G401.6 (cell line): ENCODE data around the gene PDHA2.
"Not testable (repeated sequence)": the region's sequence is repeated elsewhere in the genome, so short reads cannot be mapped to it uniquely, and the experiment has no call there.

Experiments
- FAIRE-seq: peaks from 2 replicates; lab custom pipeline; 2012; peaks lifted over from hg19 to GRCh38; lab: Jason Lieb, UNC

PDHA2 gene

GRCh38 chr4:95839891-95840290, at the start of gene PDHA2:
TSS of gene PDHA2 (plus strand) at chr4:95840093. CDS start at chr4:95840151, 58 bp downstream.
- FAIRE-seq: no peak

DNA sequence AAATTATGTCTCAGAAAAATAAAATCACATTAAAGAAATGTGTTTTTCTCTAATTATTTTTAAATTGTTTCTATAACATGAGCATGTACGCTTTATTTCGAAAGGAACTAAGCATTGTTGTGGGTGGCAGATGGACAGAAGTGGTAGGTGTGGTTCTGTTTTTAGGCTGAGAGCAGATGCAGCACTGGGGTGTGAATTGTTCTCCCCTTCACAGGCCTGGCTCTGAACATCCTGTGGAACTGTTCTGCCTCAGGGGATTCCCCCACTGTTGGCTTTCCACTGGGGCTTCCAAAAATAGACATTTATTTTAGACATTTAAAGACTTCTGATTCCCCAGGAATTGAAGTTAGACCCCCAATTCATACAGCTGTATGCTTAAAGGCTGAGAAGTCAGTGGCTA, 41.9 kb upstream of the PDHA2 start:
- no peak for FAIRE-seq

- no peak for FAIRE-seq
Observed at GRCh38 chr4:95798727-95799126, 41.2 kb upstream of the PDHA2 start.

DNA sequence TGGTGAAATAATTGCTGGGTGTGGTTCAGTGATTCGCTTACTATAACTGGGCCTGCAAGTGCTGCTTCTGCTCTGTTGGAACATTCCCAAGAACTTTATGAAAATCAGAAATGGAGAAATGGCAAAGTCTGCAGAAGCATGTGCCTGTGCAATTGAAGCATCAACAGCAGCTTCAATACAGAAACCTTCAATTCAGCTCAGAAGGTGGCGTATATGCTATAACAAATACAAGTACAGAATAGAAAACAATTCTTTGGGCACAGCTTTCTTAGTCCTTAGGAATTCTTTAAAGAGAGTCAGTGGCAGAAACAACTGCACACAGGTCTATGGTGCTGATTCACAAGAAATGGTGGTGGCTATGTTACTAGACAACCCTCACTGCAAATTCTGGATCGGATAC, 18.0 kb upstream of the PDHA2 start:
- no peak for FAIRE-seq

DNA sequence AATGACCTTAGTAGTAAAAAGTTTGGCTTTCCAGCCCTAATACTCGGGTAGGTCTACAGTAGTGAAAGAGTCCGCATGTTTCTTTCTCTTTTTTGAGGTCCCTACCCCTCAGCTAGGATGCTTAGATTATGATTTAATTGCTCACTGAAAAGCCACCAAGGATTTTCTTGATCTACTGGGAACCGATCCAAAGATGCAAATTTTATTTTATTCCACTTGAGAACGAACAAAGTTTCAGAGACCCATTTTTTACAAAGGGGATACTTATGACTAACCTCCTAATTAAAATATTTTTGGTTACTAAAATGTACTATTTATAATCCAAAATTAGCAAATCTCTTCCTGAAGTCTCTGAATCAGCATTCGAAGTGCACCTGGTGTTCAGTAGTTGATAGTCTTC, 14.3 kb upstream of the PDHA2 start:
- FAIRE-seq: no peak

GRCh38 chr4:95830651-95831050, 9.2 kb upstream of the PDHA2 start:
- no peak for FAIRE-seq

- FAIRE-seq: no peak
Observed at GRCh38 chr4:95831166-95831565, 8.7 kb upstream of the PDHA2 start.

DNA sequence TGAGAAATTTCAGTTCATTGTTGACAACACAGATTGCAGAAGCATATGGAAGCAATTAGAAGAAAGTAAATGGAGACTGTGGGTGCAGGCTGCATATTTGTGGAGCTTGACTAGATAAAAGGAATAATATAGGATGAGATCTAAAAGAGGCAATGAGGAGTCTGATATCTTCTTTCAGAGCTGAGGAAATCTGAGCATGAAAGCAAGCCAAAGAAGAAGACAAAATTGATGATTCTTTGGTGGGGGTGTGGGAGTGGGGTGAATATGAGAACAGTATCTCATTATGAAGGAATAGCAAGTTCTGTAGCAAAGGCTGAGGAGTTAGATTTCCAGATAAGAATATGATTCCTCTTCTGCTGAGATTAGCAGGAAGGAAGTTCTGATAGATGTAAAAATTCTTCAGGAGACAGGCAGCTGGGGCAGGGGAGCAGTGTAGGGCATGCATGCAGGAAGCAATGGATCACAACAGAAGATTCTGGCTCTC, 6.1 kb upstream of the PDHA2 start:
- no peak for FAIRE-seq

- no peak for FAIRE-seq
Observed at GRCh38 chr4:95835672-95836071, 4.2 kb upstream of the PDHA2 start.

- no peak for FAIRE-seq
Observed at GRCh38 chr4:95838192-95838591, 1.7 kb upstream of the PDHA2 start.

- FAIRE-seq: no peak
Observed at GRCh38 chr4:95847908-95848460, 8.1 kb downstream of the PDHA2 start.

DNA sequence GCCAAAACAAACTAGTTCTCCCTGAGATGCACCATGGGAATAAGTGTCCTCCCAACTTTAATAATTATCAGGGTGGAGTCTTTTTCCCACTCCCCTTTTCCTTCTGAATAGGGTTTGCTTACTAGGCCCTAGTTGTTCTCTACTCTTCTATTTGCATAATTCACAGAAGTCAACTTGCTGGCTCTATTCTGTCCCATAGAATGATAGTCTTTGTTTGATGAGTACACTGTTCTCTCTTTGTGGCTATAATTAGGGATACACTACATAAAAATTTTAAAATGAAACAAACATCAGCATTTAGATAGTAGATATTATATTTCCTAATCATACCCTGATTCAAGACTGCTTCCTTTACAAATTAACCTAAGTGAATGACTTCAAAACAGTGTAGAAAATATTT, 10.3 kb downstream of the PDHA2 start:
- FAIRE-seq: no peak

GRCh38 chr4:95857761-95858160, 17.9 kb downstream of the PDHA2 start:
- no peak for FAIRE-seq

DNA sequence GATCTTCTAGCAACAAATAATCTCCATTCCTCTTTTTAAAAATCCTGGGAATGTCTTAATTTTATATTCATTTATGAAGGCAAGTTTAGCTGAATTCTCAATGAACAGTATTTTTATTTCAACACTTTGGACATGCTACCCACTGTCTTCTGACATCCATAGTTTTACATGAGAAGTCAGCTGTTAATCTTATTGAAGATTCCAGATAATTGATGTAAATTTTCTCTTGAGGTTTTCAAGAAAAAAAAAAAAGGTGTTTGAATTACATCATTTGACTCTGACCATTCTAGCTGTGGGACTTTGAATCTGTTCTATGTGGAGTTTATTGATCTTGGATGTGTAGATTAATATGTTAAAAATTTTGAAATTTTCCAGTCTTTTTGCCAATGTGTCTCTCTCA, 28.0 kb downstream of the PDHA2 start:
- FAIRE-seq: no peak

- FAIRE-seq: not testable (repeated sequence)
Observed at GRCh38 chr4:95869414-95869813, 29.5 kb downstream of the PDHA2 start.

DNA sequence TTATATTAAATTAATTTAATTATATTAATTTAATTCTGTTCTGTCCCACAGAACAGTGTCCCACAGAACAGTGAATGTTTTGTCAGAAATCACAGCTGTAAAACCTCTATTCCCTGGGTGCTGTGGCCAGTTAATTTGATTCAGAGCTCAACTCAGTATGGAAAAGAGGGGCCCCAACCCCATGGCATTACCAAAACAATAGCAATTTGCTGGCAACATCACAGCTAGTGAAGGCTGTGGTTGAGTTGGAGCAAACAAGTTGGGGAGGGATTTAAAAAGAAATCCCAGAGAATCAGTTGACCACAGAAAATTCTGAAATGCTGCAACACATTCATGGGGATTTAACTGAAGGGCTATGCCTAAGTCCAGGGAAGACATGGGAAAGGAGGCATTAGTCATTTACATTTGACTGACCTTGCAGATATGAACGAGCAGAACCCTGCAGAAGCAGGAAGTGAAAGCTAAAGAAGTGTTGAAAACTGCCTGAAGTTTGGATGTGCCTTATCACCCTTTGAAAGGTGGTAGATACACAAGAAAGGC, 30.1 kb downstream of the PDHA2 start:
- FAIRE-seq: no peak

DNA sequence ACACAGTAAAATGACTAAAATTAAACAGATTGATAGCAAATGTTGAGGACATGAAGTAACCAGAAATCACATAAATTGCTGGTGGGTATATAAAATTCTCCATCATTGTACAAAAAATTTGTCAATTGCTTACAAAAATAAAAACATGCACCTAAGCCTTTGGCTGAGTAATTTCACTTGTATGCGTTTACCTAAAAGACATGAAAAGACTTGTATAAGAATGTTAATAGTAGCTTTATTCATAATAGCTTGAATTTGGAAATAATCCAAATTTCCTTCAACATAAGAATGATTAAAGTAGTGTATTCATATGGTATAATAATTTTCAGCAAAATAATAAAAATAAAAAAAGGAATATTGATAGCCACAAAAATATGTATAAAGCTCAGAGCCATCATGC, 37.7 kb downstream of the PDHA2 start:
- FAIRE-seq: no peak

DNA sequence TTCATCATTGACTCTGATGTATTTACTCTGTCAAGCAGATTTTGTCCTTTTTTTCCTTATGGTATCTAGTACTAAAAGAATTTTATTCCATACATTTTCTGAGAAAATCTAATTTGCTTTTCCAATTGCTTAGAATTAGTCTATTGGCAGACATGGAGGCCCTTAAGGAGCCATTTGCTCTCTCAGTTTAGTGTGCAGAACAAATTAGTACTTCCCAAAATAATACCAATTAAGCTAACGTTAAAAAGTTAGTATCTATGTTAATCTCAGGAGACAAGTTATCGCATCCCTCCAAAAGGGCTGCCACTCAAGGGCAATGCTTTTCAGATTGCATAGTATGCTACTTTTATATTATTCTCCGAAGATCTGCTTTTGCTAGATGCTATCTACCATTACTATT, 47.7 kb downstream of the PDHA2 start:
- no peak for FAIRE-seq

- no peak for FAIRE-seq
Observed at GRCh38 chr4:95889662-95890061, 49.8 kb downstream of the PDHA2 start.
